IMR-90 (cell line): ENCODE data around the gene ZNF580. TPM values are rescaled to one million over a fixed set of nuclear protein-coding genes. Genes with fewer than 3 reads are reported as not detected.
A peak's percentile ranks its signal among the peaks of the same experiment; 100 is the strongest.

Experiments
- ATAC-seq: fragments of 200-7000 bp; cut with Tn5 transposase; 2 replicates; pipeline ENCODE4 v1.9.1; 2020; ENCODE audit warnings: low read depth, mild to moderate bottlenecking, moderate library complexity
- BruUV-seq: library from RNA; stranded (reverse); fragments of 400-500 nt; replicated peaks from 2 replicates; lab custom pipeline; 2021; lab: Mats Ljungman, UMichigan
- CTCF ChIA-PET: fragments of 300-600 bp; formaldehyde crosslinking; extraction: SDS; loops from one replicate; lab custom pipeline; 2021; ENCODE audit warnings: antibody characterized with exemption; lab: Yijun Ruan, JAX
- POLR2A ChIA-PET: fragments of 300-600 bp; sonication (Branson Sonifier 250); formaldehyde crosslinking; loops from one replicate; lab custom pipeline; 2022; ENCODE audit warnings: antibody characterized with exemption; ENCODE audit not compliant: unreplicated experiment; lab: Charles Lee
- DNase-seq: peaks from one replicate; pipeline ENCODE4 v3.0.0; 2013
- H2AFZ ChIP-seq: replicated peaks from 2 replicates; pipeline ENCODE3; 2013; ENCODE audit warnings: low read length, mild to moderate bottlenecking; ENCODE audit not compliant: poor library complexity
- H2AK5ac ChIP-seq: 2 replicates; pipeline ENCODE4 v1.6.1; 2013; ENCODE audit warnings: low read depth, low read length, inconsistent platforms
- H2AK9ac ChIP-seq: replicated peaks from 2 replicates; pipeline ENCODE3; 2013; ENCODE audit warnings: mild to moderate bottlenecking, low read depth, low read length, moderate library complexity; ENCODE audit not compliant: poor library complexity
- H2BK120ac ChIP-seq: 2 replicates; pipeline ENCODE4 v1.6.1; 2013; ENCODE audit warnings: low read depth, low read length, inconsistent platforms
- H2BK15ac ChIP-seq: 3 replicates; pipeline ENCODE4 v1.6.1; 2013; ENCODE audit warnings: low read depth, low read length, inconsistent platforms
- H2BK20ac ChIP-seq: 2 replicates; pipeline ENCODE4 v1.6.1; 2013; ENCODE audit warnings: low read depth, mild to moderate bottlenecking, inconsistent platforms, low read length, moderate library complexity
- H2BK5ac ChIP-seq: 2 replicates; pipeline ENCODE4 v1.6.1; 2013; ENCODE audit warnings: mild to moderate bottlenecking, low read depth, low read length, inconsistent platforms; ENCODE audit not compliant: poor library complexity, severe bottlenecking
- H3K14ac ChIP-seq: replicated peaks from 2 replicates; pipeline ENCODE4 v1.6.1; 2013; ENCODE audit warnings: low read depth, low read length, inconsistent platforms
- H3K18ac ChIP-seq: 2 replicates; pipeline ENCODE4 v1.6.1; 2013; ENCODE audit warnings: low read depth, low read length, control low read depth
- H3K23ac ChIP-seq: 2 replicates; pipeline ENCODE4 v1.6.1; 2013; ENCODE audit warnings: low read depth, low read length, inconsistent platforms
- H3K27ac ChIP-seq: 2 replicates; pipeline ENCODE4 v1.5.1; 2013; ENCODE audit warnings: mild to moderate bottlenecking, control low read depth, low read length; ENCODE audit not compliant: insufficient read depth
- H3K27me3 ChIP-seq: 2 replicates; pipeline ENCODE4 v1.6.1; 2013; ENCODE audit warnings: low read length; ENCODE audit not compliant: control insufficient read depth, insufficient read depth
- H3K36me3 ChIP-seq: 2 replicates; pipeline ENCODE4 v1.6.1; 2013; ENCODE audit warnings: low read length, mixed read lengths; ENCODE audit not compliant: control insufficient read depth, insufficient read depth
- H3K4ac ChIP-seq: 2 replicates; pipeline ENCODE4 v1.6.1; 2013; ENCODE audit warnings: low read depth, low read length, inconsistent platforms
- H3K4me1 ChIP-seq: 2 replicates; pipeline ENCODE4 v1.6.1; 2013; ENCODE audit warnings: low read length, mixed read lengths; ENCODE audit not compliant: control insufficient read depth, insufficient read depth
- H3K4me2 ChIP-seq: 2 replicates; pipeline ENCODE4 v1.6.1; 2013; ENCODE audit warnings: low read depth, mild to moderate bottlenecking, control low read depth, low read length, moderate library complexity
- H3K4me3 ChIP-seq: 2 replicates; pipeline ENCODE4 v1.5.1; 2013; ENCODE audit warnings: low read depth, mild to moderate bottlenecking, control low read depth, low read length, moderate library complexity; ENCODE audit not compliant: insufficient read depth
- H3K56ac ChIP-seq: 2 replicates; pipeline ENCODE4 v1.6.1; 2013; ENCODE audit warnings: low read length, inconsistent platforms; ENCODE audit not compliant: insufficient read depth; ENCODE audit errors: extremely low read depth
- H3K79me1 ChIP-seq, 2 experiments: 2 replicates each; pipeline ENCODE4 v1.6.1; 2013; ENCODE audit warnings: low read length in 2 of 2, inconsistent platforms in 1 of 2, low read depth in 1 of 2
- H3K9ac ChIP-seq: 2 replicates; pipeline ENCODE4 v1.6.1; 2013; ENCODE audit warnings: low read depth, low read length, control low read depth
- H3K9me1 ChIP-seq: 2 replicates; pipeline ENCODE4 v1.6.1; 2013; ENCODE audit warnings: low read length, inconsistent platforms; ENCODE audit not compliant: insufficient read depth
- H3K9me3 ChIP-seq: 2 replicates; pipeline ENCODE4 v1.6.1; 2013; ENCODE audit warnings: low read length; ENCODE audit not compliant: control insufficient read depth, insufficient read depth
- H4K20me1 ChIP-seq: 2 replicates; pipeline ENCODE4 v1.6.1; 2013; ENCODE audit warnings: low read length, inconsistent platforms; ENCODE audit not compliant: insufficient read depth
- H4K5ac ChIP-seq: 2 replicates; pipeline ENCODE4 v1.6.1; 2013; ENCODE audit warnings: mild to moderate bottlenecking, low read depth, low read length, control low read depth
- H4K8ac ChIP-seq, 2 experiments: 2 replicates each; pipeline ENCODE4 v1.6.1; 2013; ENCODE audit warnings: low read depth in 2 of 2, low read length in 2 of 2, control low read depth in 1 of 2, inconsistent platforms in 1 of 2
- H4K91ac ChIP-seq: 2 replicates; pipeline ENCODE4 v1.6.1; 2013; ENCODE audit warnings: low read depth, low read length, inconsistent platforms; ENCODE audit not compliant: insufficient read depth
- MAZ ChIP-seq: IDR thresholded peaks from 2 replicates; pipeline ENCODE4 v1.6.1; 2012; ENCODE audit warnings: low read depth, mild to moderate bottlenecking, low read length, improper control_type of control experiment, moderate library complexity, borderline replicate concordance
- POLR2A ChIP-seq: IDR thresholded peaks from 2 replicates; pipeline ENCODE4 v1.6.1; 2012; ENCODE audit warnings: mild to moderate bottlenecking, low read depth, low read length
- RFX5 ChIP-seq: IDR thresholded peaks from 2 replicates; pipeline ENCODE4 v1.8.0; 2012; ENCODE audit warnings: low read depth, mild to moderate bottlenecking, low read length, moderate library complexity
- WGBS, 2 experiments: methylation state at CpG; one replicate each; pipeline versions ENCODE4 v1.1.5 to v1.1.7; 2013; ENCODE audit warnings: missing lambda C conversion rate in 2 of 2; ENCODE audit not compliant: insufficient read length in 1 of 2; ENCODE audit errors: extremely low coverage in 2 of 2; 5-methylcytosine and 5-hydroxymethylcytosine counted together
- dilution Hi-C: fragments of 300-500 bp; cut with HindIII; formaldehyde crosslinking; loops from one replicate; pipeline ENCODE4 v1.14.3; 2018; ENCODE audit warnings: low sequenced_read_pairs; ENCODE audit not compliant: unreplicated experiment
- in situ Hi-C: fragments of 300-500 bp; cut with MboI; formaldehyde crosslinking; loops from 3 replicates; pipeline ENCODE4 v1.14.3; 2019; ENCODE audit warnings: low sequenced_read_pairs, inconsistent platforms, mixed read lengths
- intact Hi-C: fragments of 100-400 bp; cut with micrococcal nuclease; formaldehyde crosslinking; loops from 2 replicates; pipeline ENCODE4 v1.10.0; 2022
- polyA plus RNA-seq, 3 experiments: library from polyadenylated mRNA; depleted of rRNA; stranded (reverse); fragments of >200 nt; gene quantifications; 2 replicates each; pipeline ENCODE4 v1.2.3, GENCODE V29; 2012; ENCODE audit warnings: low replicate concordance in 1 of 3
- total RNA-seq: library from RNA; depleted of rRNA; stranded (reverse); fragments of >200 nt; gene quantifications from 2 replicates; pipeline ENCODE4 v1.2.3, GENCODE V29; 2012

ZNF580 gene
- total and polyA plus RNA-seq, 2 of the 4 experiments (the other 2 are of a cell fraction), result 1.4 to 36.9 TPM

- no peak overlapping the region for H3K18ac ChIP-seq
- H2BK15ac ChIP-seq, result no peak overlapping the region
- peak overlapping the region; percentile 51; the same call in 1 of the 2 replicates for H3K14ac ChIP-seq
- peak; percentile 85 for ATAC-seq
- POLR2A ChIA-PET, result interaction anchor here (0.5 to 1.4 kb wide), 6 partner anchors 13 to 451 kb away, joined by 3 to 10 read pairs (median 4); partner anchors contain the start of gene ZNF579
- H3K4me2 ChIP-seq, result peak overlapping the region; percentile 9
- CTCF ChIA-PET, result interaction anchor here (1.3 kb wide), 1 partner anchor 132 kb away, joined by 6 read pairs; no protein-coding TSS in a partner anchor
- TF ChIP-seq RFX5, result no peak
- peak; percentile 78 for TF ChIP-seq POLR2A
- TF ChIP-seq MAZ, result peak; percentile 67
- 44% methylated on average over 4 of the region's 26 CpGs; no CpG with 5 or more reads in 1 of the 2 experiments for WGBS, 2 experiments
- 0 out of 2 replicates have a peak overlapping the region, but pooled peaks have one; percentile 37 for H2AK5ac ChIP-seq
- no peak overlapping the region for H4K5ac ChIP-seq
- H4K8ac ChIP-seq, result peak overlapping the region; percentile 81 to 97; a peak in 3 of 4 replicates
- in situ Hi-C loops, result no loop called here
- no peak overlapping the region; the same call in 1 of the 2 replicates for H3K56ac ChIP-seq
- H3K27ac ChIP-seq, result peak overlapping the region; percentile 73
- H3K27me3 ChIP-seq, result no peaks in the 10 kb centered on the region
- peaks cover 22% of the 10 kb centered on the region for H3K36me3 ChIP-seq
- BruUV-seq, result no TSS peak
- peak overlapping the region; percentile 56 for H3K4me3 ChIP-seq
- H3K9ac ChIP-seq, result peak overlapping the region; percentile 48
- peak overlapping the region; percentile 82 for H3K4ac ChIP-seq
- H2AFZ ChIP-seq, result peak overlapping the region; percentile 98
- dilution Hi-C loops, result no loop called here
- peak overlapping the region; percentile 67 for H4K91ac ChIP-seq
- peak; percentile 96 for DNase-seq
- H3K9me1 ChIP-seq, result peaks cover 13% of the 10 kb centered on the region
- H2AK9ac ChIP-seq, result peak overlapping the region; percentile 94
- H2BK5ac ChIP-seq, result peak overlapping the region; percentile 79
- no peaks in the 10 kb centered on the region for H4K20me1 ChIP-seq
- no peak overlapping the region for H3K23ac ChIP-seq
- intact Hi-C loops, result no loop called here
- no peaks in the 10 kb centered on the region for H3K9me3 ChIP-seq
- no peak overlapping the region for H2BK120ac ChIP-seq
- no peak overlapping the region for H2BK20ac ChIP-seq
- H3K4me1 ChIP-seq, result peaks cover 4% of the 10 kb centered on the region; the same call in 1 of the 2 replicates
- peaks cover 19 to 36% of the 10 kb centered on the region in 2 experiments for H3K79me1 ChIP-seq
Observed at GRCh38 chr19:55598719-55599467, 41.9 kb upstream of the ZNF580 start.
